Ascending aorta (tissue), 2 donors: ENCODE measurements around the gene GDPGP1. TPM values are rescaled to one million over a fixed set of nuclear protein-coding genes. Genes with fewer than 3 reads are reported as not detected.

Source experiments
- DNase-seq, 2 donors: peaks; one replicate each; pipeline ENCODE4 v3.0.0-alpha.2; 2019; ENCODE audit warnings: low spot score in 2 of 2
- H3K27ac ChIP-seq, 2 donors: fragments of 200-600 bp; sonication (generic); one replicate each; pipeline ENCODE4 v1.5.1; 2016 to 2017; ENCODE audit warnings: mild to moderate bottlenecking in 1 of 2
- H3K27me3 ChIP-seq: fragments of 200-600 bp; sonication (generic); one replicate; pipeline ENCODE4 v1.5.1; 2017
- H3K36me3 ChIP-seq, 2 donors: fragments of 200-600 bp; sonication (generic); one replicate each; pipeline ENCODE4 v1.5.1; 2016
- H3K4me1 ChIP-seq, 2 donors: fragments of 200-600 bp; sonication (generic); one replicate each; pipeline ENCODE4 v1.5.1; 2016 to 2017; ENCODE audit warnings: mild to moderate bottlenecking in 1 of 2
- H3K4me3 ChIP-seq, 2 donors: fragments of 200-600 bp; sonication (generic); one replicate each; pipeline ENCODE4 v1.5.1; 2016 to 2017; ENCODE audit warnings: mild to moderate bottlenecking in 1 of 2
- H3K9me3 ChIP-seq, 2 donors: fragments of 200-600 bp; sonication (generic); one replicate each; pipeline ENCODE4 v1.5.1; 2016
- intact Hi-C: fragments of 100-400 bp; cut with DNase I; formaldehyde crosslinking; loops from one replicate; pipeline ENCODE4 v1.15.1; 2023
- total RNA-seq: library from RNA; depleted of rRNA; stranded (reverse); fragments of >200 nt; gene quantifications from one replicate; pipeline ENCODE4 v1.1.0, GENCODE V29; 2016
- TF ChIP-seq, protein P1 (sequence below), 3 experiments: fragments of 200-600 bp in 2 of 3; fragments of 450-650 bp in 1 of 3; sonication (generic) in 2 of 3; IDR thresholded peaks; one replicate each; pipeline ENCODE4 v1.5.1; 2016 to 2019; ENCODE audit warnings: antibody characterized with exemption in 3 of 3, mild to moderate bottlenecking in 1 of 3, moderate library complexity in 1 of 3

Gene GDPGP1
- total RNA-seq, 1 donor from 2014 or later = 2.2 TPM

- H3K27ac ChIP-seq = no peak overlapping the region
- H3K4me1 ChIP-seq = no peaks in the 10 kb centered on the region
- no peaks in the 10 kb centered on the region for H3K36me3 ChIP-seq
- H3K27me3 ChIP-seq = no peaks in the 10 kb centered on the region
- no peaks in the 10 kb centered on the region for H3K9me3 ChIP-seq
- TF ChIP-seq, protein P1, sequence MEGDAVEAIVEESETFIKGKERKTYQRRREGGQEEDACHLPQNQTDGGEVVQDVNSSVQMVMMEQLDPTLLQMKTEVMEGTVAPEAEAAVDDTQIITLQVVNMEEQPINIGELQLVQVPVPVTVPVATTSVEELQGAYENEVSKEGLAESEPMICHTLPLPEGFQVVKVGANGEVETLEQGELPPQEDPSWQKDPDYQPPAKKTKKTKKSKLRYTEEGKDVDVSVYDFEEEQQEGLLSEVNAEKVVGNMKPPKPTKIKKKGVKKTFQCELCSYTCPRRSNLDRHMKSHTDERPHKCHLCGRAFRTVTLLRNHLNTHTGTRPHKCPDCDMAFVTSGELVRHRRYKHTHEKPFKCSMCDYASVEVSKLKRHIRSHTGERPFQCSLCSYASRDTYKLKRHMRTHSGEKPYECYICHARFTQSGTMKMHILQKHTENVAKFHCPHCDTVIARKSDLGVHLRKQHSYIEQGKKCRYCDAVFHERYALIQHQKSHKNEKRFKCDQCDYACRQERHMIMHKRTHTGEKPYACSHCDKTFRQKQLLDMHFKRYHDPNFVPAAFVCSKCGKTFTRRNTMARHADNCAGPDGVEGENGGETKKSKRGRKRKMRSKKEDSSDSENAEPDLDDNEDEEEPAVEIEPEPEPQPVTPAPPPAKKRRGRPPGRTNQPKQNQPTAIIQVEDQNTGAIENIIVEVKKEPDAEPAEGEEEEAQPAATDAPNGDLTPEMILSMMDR (IDR thresholded peaks at IDR 0.05) = no peak
- H3K4me3 ChIP-seq = no peak overlapping the region
- intact Hi-C loops = no loop called here
- no peak for DNase-seq
These were observed 25.7 kb upstream of the GDPGP1 start for GRCh38 chr15:90208356-90208755.

GRCh38 chr15:90209591-90209990 is 24.4 kb upstream of the GDPGP1 start:
- Histone ChIP-seq H3K36me3 (no peaks in the 10 kb centered on the region), H3K4me3 (no peak overlapping the region), H3K9me3 (no peaks in the 10 kb centered on the region), H3K27me3 (no peaks in the 10 kb centered on the region), H3K27ac (no peak overlapping the region), H3K4me1 (no peaks in the 10 kb centered on the region)
- DNase-seq = no peak
- intact Hi-C loops = no loop called here
- TF ChIP-seq, protein P1 (IDR thresholded peaks at IDR 0.05) = no peak

DNA sequence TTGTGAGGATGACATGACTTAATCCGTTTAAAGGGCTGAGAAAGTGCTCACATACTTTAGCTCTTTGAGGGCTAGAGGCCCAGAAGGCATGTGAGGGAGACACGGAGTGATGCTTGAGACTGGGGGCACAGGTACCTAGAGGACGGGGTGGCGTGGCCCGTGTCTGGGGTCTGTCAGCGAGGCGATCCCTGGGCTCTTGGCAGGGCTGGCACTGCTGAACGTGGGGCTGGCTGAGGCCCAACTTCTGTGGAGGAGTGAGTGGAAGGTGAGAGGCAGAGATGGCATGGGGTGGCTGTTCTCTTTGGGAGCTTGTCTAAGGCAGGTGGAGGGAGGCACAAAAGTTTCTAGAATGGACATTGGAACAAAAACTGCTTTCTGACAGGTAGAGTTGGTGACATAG is 23.4 kb upstream of the GDPGP1 start:
- Histone ChIP-seq H3K27me3 (no peaks in the 10 kb centered on the region), H3K4me3 (no peak overlapping the region), H3K4me1 (no peaks in the 10 kb centered on the region), H3K9me3 (no peaks in the 10 kb centered on the region), H3K27ac (no peak overlapping the region), H3K36me3 (no peaks in the 10 kb centered on the region)
- TF ChIP-seq, protein P1 (IDR thresholded peaks at IDR 0.05) = no peak
- no peak for DNase-seq
- intact Hi-C loops = no loop called here

DNA sequence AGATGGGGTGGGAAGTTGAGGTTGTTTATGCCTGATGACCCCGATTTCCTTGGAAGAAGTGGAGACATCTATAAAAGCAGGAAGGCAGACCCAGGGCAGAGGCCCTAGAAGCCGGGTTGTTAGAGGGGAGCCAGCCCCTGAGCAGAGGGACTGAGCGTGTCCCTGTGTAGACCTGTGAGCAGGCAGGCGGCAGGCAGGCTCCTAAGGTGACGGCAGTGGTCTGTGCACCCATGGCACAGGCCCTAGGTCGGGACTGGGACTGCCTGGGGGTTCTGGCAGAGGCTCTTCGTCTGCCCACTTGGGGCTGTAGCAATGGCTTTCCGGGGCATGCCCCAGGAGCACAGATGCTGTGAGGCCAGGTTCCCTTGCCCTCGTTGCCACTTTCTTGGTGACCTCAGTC is 23.0 kb upstream of the GDPGP1 start:
- H3K4me3 ChIP-seq = no peak overlapping the region
- H3K9me3 ChIP-seq = no peaks in the 10 kb centered on the region
- intact Hi-C loops = no loop called here
- TF ChIP-seq, protein P1 (IDR thresholded peaks at IDR 0.05) = no peak
- no peak for DNase-seq
- no peaks in the 10 kb centered on the region for H3K4me1 ChIP-seq
- H3K27me3 ChIP-seq = no peaks in the 10 kb centered on the region
- H3K27ac ChIP-seq = no peak overlapping the region
- H3K36me3 ChIP-seq = no peaks in the 10 kb centered on the region

DNA sequence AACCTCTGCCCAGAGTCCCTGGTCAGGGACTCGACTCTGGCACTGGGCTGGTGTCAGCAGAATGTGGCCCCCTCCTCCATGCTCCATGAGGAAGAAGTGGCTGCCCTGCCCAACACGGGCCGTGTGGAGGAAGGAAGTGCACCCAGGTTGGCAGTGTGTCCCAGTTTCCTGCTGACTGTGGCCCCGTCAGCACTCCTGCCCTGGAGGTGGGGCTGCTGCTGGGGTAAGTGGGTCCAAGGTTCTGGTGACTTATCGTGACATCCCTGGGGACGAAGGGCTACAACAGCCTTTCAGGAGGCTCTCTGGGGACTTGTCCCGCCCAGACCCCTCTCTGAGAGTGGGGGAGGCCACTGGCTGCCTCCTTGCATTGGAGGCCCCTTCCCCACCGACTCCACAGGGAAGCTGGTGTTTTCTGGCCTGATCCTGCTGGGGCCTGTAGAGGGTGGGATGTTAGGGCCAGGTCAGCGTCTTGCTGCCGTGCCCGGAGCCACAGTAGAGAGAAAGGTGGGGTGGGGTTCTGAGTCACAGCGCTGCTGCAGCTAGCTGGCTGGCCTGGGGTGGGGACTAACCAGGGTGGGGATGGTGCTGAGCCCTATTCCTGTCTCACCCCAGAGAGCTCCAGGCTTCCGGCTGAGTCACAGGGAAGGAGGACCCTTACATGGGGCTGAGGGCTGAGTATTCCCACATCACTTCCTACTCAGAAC is 22.4 kb upstream of the GDPGP1 start:
- Histone ChIP-seq H3K27me3 (no peaks in the 10 kb centered on the region), H3K9me3 (no peaks in the 10 kb centered on the region), H3K27ac (no peak overlapping the region), H3K4me3 (no peak overlapping the region), H3K4me1 (no peaks in the 10 kb centered on the region), H3K36me3 (no peaks in the 10 kb centered on the region)
- DNase-seq = no peak
- intact Hi-C loops = no loop called here
- TF ChIP-seq, protein P1 (IDR thresholded peaks at IDR 0.05) = no peak
